HepG2 (cell line): Measurements from ENCODE around the gene ZFAND4. TPM values are rescaled to one million over a fixed set of nuclear protein-coding genes. Genes with fewer than 3 reads are reported as not detected.

Source experiments
- ATRX ChIP-seq: sonication (generic); formaldehyde crosslinking; IDR thresholded peaks from 2 replicates; pipeline ENCODE4 v1.4.0; 2020; ENCODE audit warnings: missing genetic modification reagents, borderline replicate concordance
- CHD4 ChIP-seq: fragments of 200-600 bp; sonication (generic); IDR thresholded peaks from 2 replicates; pipeline ENCODE4 v1.7.0; 2017; ENCODE audit warnings: mild to moderate bottlenecking, low read length, borderline replicate concordance
- ETV5 ChIP-seq: IDR thresholded peaks from 2 replicates; pipeline ENCODE4 v1.6.1; 2018; ENCODE audit warnings: missing biosample characterization, missing genetic modification reagents, inconsistent platforms, borderline replicate concordance
- FOXJ3 ChIP-seq: sonication (generic); formaldehyde crosslinking; IDR thresholded peaks from 2 replicates; pipeline ENCODE4 v1.4.0; 2020; ENCODE audit warnings: missing genetic modification reagents, mild to moderate bottlenecking, borderline replicate concordance
- MAFK ChIP-seq, 2 experiments: IDR thresholded peaks in 1 of 2; conservative IDR thresholded peaks in 1 of 2; 2 replicates each; pipeline ENCODE4 v1.6.1; 2011; ENCODE audit warnings: improper control_type of control experiment in 2 of 2, low read length in 2 of 2
- MTF2 ChIP-seq: sonication (generic); formaldehyde crosslinking; IDR thresholded peaks from 2 replicates; pipeline ENCODE4 v1.5.0; 2020; ENCODE audit warnings: missing genetic modification reagents, borderline replicate concordance
- MXI1 ChIP-seq: IDR thresholded peaks from 3 replicates; pipeline ENCODE4 v1.6.1; 2012; ENCODE audit warnings: low read depth, low read length, inconsistent platforms, borderline replicate concordance
- NFIB ChIP-seq: sonication (generic); formaldehyde crosslinking; IDR thresholded peaks from 2 replicates; pipeline ENCODE4 v1.9.0; 2021; ENCODE audit warnings: missing genetic modification reagents, mild to moderate bottlenecking, borderline replicate concordance
- NRL ChIP-seq: sonication (generic); formaldehyde crosslinking; IDR thresholded peaks from 2 replicates; pipeline ENCODE4 v1.5.0; 2020; ENCODE audit warnings: missing genetic modification reagents, mild to moderate bottlenecking, moderate library complexity, borderline replicate concordance
- RCOR2 ChIP-seq: IDR thresholded peaks from 2 replicates; pipeline ENCODE4 v1.6.1; 2016; ENCODE audit warnings: missing biosample characterization, missing genetic modification reagents
- THYN1 ChIP-seq: sonication (generic); formaldehyde crosslinking; IDR thresholded peaks from 2 replicates; pipeline ENCODE4 v1.8.1; 2023; ENCODE audit warnings: low read depth, mild to moderate bottlenecking, moderate library complexity, missing genetic modification reagents, borderline replicate concordance
- ZC3H13 ChIP-seq: sonication (generic); formaldehyde crosslinking; IDR thresholded peaks from 2 replicates; pipeline ENCODE4 v1.8.1; 2023; ENCODE audit warnings: mild to moderate bottlenecking, missing genetic modification reagents, moderate library complexity
- ZFP1 ChIP-seq: IDR thresholded peaks from 2 replicates; pipeline ENCODE4 v1.6.1; 2016
- ZFP62 ChIP-seq: sonication (generic); formaldehyde crosslinking; IDR thresholded peaks from 2 replicates; pipeline ENCODE4 v1.4.0; 2020; ENCODE audit warnings: missing genetic modification reagents
- ZNF430 ChIP-seq: sonication (generic); formaldehyde crosslinking; IDR thresholded peaks from 2 replicates; pipeline ENCODE4 v1.9.0; 2021; ENCODE audit warnings: mild to moderate bottlenecking, missing genetic modification reagents
- ZNF441 ChIP-seq: sonication (generic); formaldehyde crosslinking; IDR thresholded peaks from 2 replicates; pipeline ENCODE4 v1.7.0; 2021; ENCODE audit warnings: missing genetic modification reagents, borderline replicate concordance
- ZNF646 ChIP-seq: sonication (generic); formaldehyde crosslinking; IDR thresholded peaks from 2 replicates; pipeline ENCODE4 v1.9.0; 2021; ENCODE audit warnings: mild to moderate bottlenecking, missing genetic modification reagents
- ZNF780A ChIP-seq: sonication (generic); formaldehyde crosslinking; IDR thresholded peaks from 2 replicates; pipeline ENCODE4 v1.8.0; 2022; ENCODE audit warnings: mild to moderate bottlenecking, missing genetic modification reagents, moderate library complexity
- polyA plus RNA-seq, 8 experiments: library from polyadenylated mRNA; depleted of rRNA in 3 of 8; stranded (reverse) in 7 of 8; unstranded in 1 of 8; fragments of >200 nt; fragmentation: Illumina TruSeq in 4 of 8; extraction: Trizol in 4 of 8; gene quantifications; 2 replicates each; pipeline versions ENCODE4 v1.2.1 to v1.2.3, GENCODE V29; 2011 to 2016; ENCODE audit warnings: low read depth in 4 of 8, missing spikeins in 1 of 8, mixed read lengths in 1 of 8; ENCODE audit not compliant: insufficient read depth in 1 of 8
- total RNA-seq, 5 experiments: library from RNA; depleted of rRNA; stranded (reverse); fragments of >200 nt; fragmentation: Illumina TruSeq; extraction: Trizol; gene quantifications; 2 replicates each; pipeline ENCODE4 v1.2.3, GENCODE V29; 2016; ENCODE audit warnings: low read depth in 1 of 5
- TF ChIP-seq, protein P1 (sequence below): sonication (generic); formaldehyde crosslinking; IDR thresholded peaks from 2 replicates; pipeline ENCODE4 v1.5.0; 2020; ENCODE audit warnings: mild to moderate bottlenecking, missing genetic modification reagents

ZFAND4 gene
- total and polyA plus RNA-seq, 2 of the 13 experiments (the other 11 are each of a cell fraction or from before 2014, with no cell fraction given), result 2.9 to 9.2 TPM

DNA sequence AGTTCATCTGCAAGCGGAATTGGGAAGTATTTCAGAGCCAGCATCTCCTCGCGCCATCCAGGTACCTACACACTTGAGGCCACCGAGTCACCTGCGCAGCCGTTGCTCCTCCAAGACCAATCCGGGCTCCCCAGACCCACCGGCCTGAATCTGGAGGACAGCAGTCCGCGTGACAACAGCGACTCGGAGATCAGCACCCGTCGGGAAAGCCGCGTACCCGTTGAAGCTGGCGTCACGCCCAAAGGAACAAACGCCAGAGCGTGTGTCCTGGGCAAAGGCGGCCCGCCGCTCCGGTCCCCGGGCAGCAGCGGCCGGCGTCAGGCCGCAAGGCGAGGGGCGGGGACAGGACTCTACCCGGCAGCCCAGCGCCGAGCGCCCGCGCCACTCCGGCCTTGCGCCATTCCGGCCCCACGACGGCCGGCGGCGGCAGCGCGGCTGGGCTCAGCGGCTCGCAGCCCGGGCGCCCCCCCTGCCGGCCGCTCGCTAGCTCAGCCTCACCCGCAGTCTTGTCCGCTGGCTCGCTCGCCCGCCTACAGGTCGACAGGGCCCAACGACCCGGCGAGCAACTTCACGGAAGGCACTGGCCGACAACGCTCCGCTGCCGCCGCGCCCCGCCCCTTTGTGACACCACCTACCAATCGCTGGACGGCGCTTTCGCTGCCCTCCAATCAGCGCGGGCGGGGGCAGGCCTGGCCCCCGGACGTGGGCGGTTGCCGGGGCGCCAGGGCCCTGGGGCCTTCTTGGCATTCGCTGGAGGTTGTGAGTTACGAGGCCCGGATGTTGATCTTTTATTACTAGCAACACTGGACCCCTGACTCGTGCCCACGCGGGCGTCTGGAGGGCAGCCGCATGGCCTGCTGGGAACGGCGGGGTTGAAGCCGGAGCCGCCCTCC, at the start of gene ZFAND4 (continued):
- TF ChIP-seq ZNF430 (CRISPR knock-in tag), result peak; percentile 28; the same call in 1 of the 2 replicates
- TF ChIP-seq RCOR2, result no peak
- 0 out of 2 replicates have a peak, but pooled peaks have one; percentile 33 for TF ChIP-seq THYN1 (CRISPR knock-in tag)
- TF ChIP-seq, protein P1, sequence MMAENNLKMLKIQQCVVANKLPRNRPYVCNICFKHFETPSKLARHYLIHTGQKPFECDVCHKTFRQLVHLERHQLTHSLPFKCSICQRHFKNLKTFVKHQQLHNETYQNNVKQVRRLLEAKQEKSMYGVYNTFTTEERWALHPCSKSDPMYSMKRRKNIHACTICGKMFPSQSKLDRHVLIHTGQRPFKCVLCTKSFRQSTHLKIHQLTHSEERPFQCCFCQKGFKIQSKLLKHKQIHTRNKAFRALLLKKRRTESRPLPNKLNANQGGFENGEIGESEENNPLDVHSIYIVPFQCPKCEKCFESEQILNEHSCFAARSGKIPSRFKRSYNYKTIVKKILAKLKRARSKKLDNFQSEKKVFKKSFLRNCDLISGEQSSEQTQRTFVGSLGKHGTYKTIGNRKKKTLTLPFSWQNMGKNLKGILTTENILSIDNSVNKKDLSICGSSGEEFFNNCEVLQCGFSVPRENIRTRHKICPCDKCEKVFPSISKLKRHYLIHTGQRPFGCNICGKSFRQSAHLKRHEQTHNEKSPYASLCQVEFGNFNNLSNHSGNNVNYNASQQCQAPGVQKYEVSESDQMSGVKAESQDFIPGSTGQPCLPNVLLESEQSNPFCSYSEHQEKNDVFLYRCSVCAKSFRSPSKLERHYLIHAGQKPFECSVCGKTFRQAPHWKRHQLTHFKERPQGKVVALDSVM, result peak; percentile 24; the same call in 1 of the 2 replicates
- peak; percentile 52; the same call in 1 of the 2 replicates for TF ChIP-seq ZC3H13 (CRISPR knock-in tag)
- TF ChIP-seq ZFP62, result no peak
- TF ChIP-seq ATRX (CRISPR knock-in tag), result no peak
- peak; percentile 49; the same call in 1 of the 3 replicates for TF ChIP-seq MXI1
- TF ChIP-seq ZNF646 (CRISPR knock-in tag), result no peak
- no peak for TF ChIP-seq CHD4
- TF ChIP-seq ZNF441 (CRISPR knock-in tag), result peak; percentile 76
- TF ChIP-seq NRL, result no peak
- no peak for TF ChIP-seq ZNF780A (CRISPR knock-in tag)
- TF ChIP-seq MTF2 (CRISPR knock-in tag), result no peak
- no peak for TF ChIP-seq NFIB (CRISPR knock-in tag)
- TF ChIP-seq FOXJ3 (CRISPR knock-in tag), result no peak
- peak; percentile 85 for TF ChIP-seq ETV5 (CRISPR knock-in tag)
- TF ChIP-seq ZFP1 (CRISPR knock-in tag), result peak; percentile 98
- TF ChIP-seq MAFK (conservative IDR thresholded peaks at IDR 0.05 in 1 of 2, IDR thresholded peaks at IDR 0.05 in 1 of 2; ENCODE audit: low read length in 2 of 2), result no peak
